ENCODE results near the gene HHIPL2. TPM values are rescaled to one million over a fixed set of nuclear protein-coding genes. Genes with fewer than 3 reads are reported as not detected.
A peak's percentile ranks its signal among the peaks of the same experiment; 100 is the strongest.

HHIPL2 gene
- total RNA-seq, 1 experiment from 2014 or later = 14.0 TPM

DNA sequence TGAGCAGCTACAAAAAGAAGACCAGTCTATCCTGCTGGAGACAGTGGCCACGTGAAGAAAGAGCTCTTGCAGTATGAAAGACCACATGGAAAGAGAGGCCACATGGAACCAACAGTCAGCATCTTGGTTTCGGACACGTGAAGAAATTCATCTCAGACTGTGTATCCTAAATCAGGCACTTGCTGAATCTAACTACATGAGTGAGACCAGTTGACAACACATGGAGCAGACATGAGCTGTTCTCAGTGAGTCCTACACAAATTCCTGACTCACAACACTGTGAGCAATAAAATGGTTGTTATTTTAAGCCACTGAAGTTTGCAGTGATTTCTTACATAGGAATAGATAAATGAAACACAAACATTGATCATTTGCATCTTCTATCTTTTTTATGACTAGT is 44.3 kb upstream of the HHIPL2 start:
- Histone ChIP-seq H3K9me3 (ENCODE audit: insufficient read depth, low read depth) (0 out of 2 replicates have a peak, but pooled peaks cover 3% of the 10 kb centered on the region), H3K4me1 (replicated peaks; ENCODE audit: insufficient read depth) (peaks cover 22% of the 10 kb centered on the region; the same call in 1 of the 2 replicates), H3K27ac (no peak overlapping the region), H3K9me2 (ENCODE audit: insufficient read depth) (no peaks in the 10 kb centered on the region), H3K4me2 (no peak overlapping the region), H3F3A (ENCODE audit: insufficient read depth, low read depth) (no peaks in the 10 kb centered on the region; the same call in 1 of the 2 replicates), H3K36me3 (ENCODE audit: low read depth) (peaks cover 6% of the 10 kb centered on the region; the same call in 1 of the 2 replicates), H2AFZ (no peak overlapping the region), H3K4me3 (no peak overlapping the region), H3K79me2 (ENCODE audit: low read depth) (peaks cover 30% of the 10 kb centered on the region), H4K20me1 (ENCODE audit: insufficient read depth) (no peaks in the 10 kb centered on the region), H3K27me3 (ENCODE audit: insufficient read depth, low read depth) (no peaks in the 10 kb centered on the region)
- ChIA-PET CTCF (interaction anchor here (0.6 kb wide), 1 partner anchor 129 kb away, joined by 3 read pairs; no protein-coding TSS in a partner anchor), POLR2A (ENCODE audit: unreplicated experiment) (no interaction called here)
- no peak for DNase-seq
- no peak for TF ChIP-seq EZH2 (IDR thresholded peaks at IDR 0.05; ENCODE audit: low read depth)
- TF ChIP-seq, protein P1, sequence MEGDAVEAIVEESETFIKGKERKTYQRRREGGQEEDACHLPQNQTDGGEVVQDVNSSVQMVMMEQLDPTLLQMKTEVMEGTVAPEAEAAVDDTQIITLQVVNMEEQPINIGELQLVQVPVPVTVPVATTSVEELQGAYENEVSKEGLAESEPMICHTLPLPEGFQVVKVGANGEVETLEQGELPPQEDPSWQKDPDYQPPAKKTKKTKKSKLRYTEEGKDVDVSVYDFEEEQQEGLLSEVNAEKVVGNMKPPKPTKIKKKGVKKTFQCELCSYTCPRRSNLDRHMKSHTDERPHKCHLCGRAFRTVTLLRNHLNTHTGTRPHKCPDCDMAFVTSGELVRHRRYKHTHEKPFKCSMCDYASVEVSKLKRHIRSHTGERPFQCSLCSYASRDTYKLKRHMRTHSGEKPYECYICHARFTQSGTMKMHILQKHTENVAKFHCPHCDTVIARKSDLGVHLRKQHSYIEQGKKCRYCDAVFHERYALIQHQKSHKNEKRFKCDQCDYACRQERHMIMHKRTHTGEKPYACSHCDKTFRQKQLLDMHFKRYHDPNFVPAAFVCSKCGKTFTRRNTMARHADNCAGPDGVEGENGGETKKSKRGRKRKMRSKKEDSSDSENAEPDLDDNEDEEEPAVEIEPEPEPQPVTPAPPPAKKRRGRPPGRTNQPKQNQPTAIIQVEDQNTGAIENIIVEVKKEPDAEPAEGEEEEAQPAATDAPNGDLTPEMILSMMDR (conservative IDR thresholded peaks at IDR 0.05) = no peak
- intact Hi-C loops (cut with micrococcal nuclease; ENCODE audit: unreplicated experiment) = no loop called here
- no TSS peak for BruUV-seq (replicated peaks)

DNA sequence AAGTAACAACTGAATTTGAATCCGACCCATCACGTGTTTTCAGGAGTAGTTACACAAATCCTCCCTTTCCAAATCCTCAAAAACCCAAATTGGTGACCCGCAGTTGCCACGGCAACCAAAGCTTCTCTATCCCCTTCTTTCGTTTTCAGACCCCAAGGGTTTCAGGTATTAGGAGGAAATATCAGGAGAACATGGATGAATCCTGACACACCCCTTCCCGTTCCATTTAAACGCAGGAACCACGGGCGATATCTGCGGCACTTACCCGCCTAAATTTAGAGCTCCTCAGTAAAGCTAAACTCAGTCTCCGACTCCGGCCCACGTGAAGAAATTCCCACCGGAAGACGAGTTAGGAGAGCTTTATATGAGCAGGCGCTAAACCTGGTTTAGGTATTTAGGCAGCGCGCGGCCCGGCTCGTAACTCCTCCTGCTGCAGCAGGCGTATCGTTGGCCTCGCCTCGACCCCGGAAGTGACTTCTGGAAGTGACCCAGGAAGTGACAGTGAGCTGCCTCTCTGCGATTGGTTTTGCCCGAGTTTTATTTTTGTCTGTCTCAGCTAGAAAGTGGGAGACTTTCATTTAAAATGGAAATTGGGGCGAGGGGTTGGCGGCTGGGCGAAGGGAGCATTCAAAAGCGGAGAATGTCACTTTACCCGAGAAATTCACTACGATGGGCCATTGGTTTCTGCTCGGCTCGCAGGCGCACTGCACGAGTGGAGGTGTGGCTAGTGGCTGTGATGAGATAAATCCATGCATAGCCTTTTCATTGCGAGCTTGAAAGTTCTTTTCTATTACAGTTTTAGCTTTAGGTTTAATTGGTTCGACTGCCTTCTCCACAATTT is 41.8 kb upstream of the HHIPL2 start, which contains the start of gene TAF1A:
TSS of gene TAF1A (minus strand) at position 472 of the 841 bp plus-strand sequence.
- peaks cover 26% of the 10 kb centered on the region for H3K36me3 ChIP-seq (ENCODE audit: low read depth)
- DNase-seq = peak; percentile 83 to 85
- ChIA-PET CTCF (interaction anchor here (0.6 to 1.2 kb wide), 2 partner anchors 45 to 1117 kb away, joined by 6 read pairs; no protein-coding TSS in a partner anchor), POLR2A (ENCODE audit: unreplicated experiment) (interaction anchor here (0.6 kb wide), 6 partner anchors 26 to 1255 kb away, joined by 3 to 6 read pairs (median 4); no protein-coding TSS in a partner anchor)
- 0 out of 2 replicates have a peak, but pooled peaks cover 3% of the 10 kb centered on the region for H3K9me3 ChIP-seq (ENCODE audit: insufficient read depth, low read depth)
- H3F3A ChIP-seq (ENCODE audit: insufficient read depth, low read depth) = no peaks in the 10 kb centered on the region; the same call in none of the 2 replicates
- H3K27ac ChIP-seq = peak within 1 kb of the TSS; percentile 77
- peaks cover 36% of the 10 kb centered on the region; the same call in 1 of the 2 replicates for H3K4me1 ChIP-seq (replicated peaks; ENCODE audit: insufficient read depth)
- peak within 1 kb of the TSS; percentile 85 for H3K4me3 ChIP-seq
- no peaks in the 10 kb centered on the region for H4K20me1 ChIP-seq (ENCODE audit: insufficient read depth)
- peak within 1 kb of the TSS; percentile 95 for H2AFZ ChIP-seq
- no peaks in the 10 kb centered on the region for H3K27me3 ChIP-seq (ENCODE audit: insufficient read depth, low read depth)
- H3K9me2 ChIP-seq (ENCODE audit: insufficient read depth) = no peaks in the 10 kb centered on the region
- intact Hi-C loops (cut with micrococcal nuclease; ENCODE audit: unreplicated experiment) = loop anchor here (2.0 kb wide), 1 partner anchor 27 kb away; no protein-coding TSS in a partner anchor
- H3K4me2 ChIP-seq = peak within 1 kb of the TSS; percentile 80
- TSS peak; percentile 77 for BruUV-seq (replicated peaks)
- H3K79me2 ChIP-seq (ENCODE audit: low read depth) = peaks cover 55% of the 10 kb centered on the region
- TF ChIP-seq, protein P1 (conservative IDR thresholded peaks at IDR 0.05) = no peak
- TF ChIP-seq EZH2 (IDR thresholded peaks at IDR 0.05; ENCODE audit: low read depth) = no peak

DNA sequence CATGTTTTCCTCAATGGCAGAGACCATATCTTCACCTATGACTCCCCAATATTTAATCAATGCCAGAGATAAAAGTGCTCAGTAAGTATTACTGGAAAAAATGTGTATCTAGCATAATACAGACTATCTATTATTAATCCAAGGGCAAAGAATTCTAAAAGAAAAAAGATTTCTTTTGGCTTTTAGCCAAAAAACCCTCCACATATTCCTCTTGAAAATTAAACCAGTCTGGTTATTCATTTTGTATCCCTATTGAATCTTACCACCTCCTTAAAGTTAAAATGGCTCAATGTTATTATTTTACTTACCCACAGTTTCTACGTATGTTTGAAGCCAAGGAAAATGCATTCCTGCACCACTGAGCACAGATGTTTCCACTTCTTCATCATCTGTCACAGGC is 40.2 kb upstream of the HHIPL2 start:
- H3K27me3 ChIP-seq (ENCODE audit: insufficient read depth, low read depth) = no peaks in the 10 kb centered on the region
- H3F3A ChIP-seq (ENCODE audit: insufficient read depth, low read depth) = peaks cover 4% of the 10 kb centered on the region
- POLR2A ChIA-PET (ENCODE audit: unreplicated experiment) = no interaction called here
- no peak for DNase-seq
- H3K9me3 ChIP-seq (ENCODE audit: insufficient read depth, low read depth) = no peaks in the 10 kb centered on the region
- TF ChIP-seq EZH2 (IDR thresholded peaks at IDR 0.05; ENCODE audit: low read depth) = no peak
- TF ChIP-seq, protein P1 (conservative IDR thresholded peaks at IDR 0.05) = no peak
- no peaks in the 10 kb centered on the region for H4K20me1 ChIP-seq (ENCODE audit: insufficient read depth)
- CTCF ChIA-PET = no interaction called here
- peak overlapping the region; percentile 85; the same call in 1 of the 2 replicates for H3K4me3 ChIP-seq
- H3K4me2 ChIP-seq = peak overlapping the region; percentile 80
- peaks cover 66% of the 10 kb centered on the region for H3K79me2 ChIP-seq (ENCODE audit: low read depth)
- no peak overlapping the region for H3K27ac ChIP-seq
- no TSS peak for BruUV-seq (replicated peaks)
- no peaks in the 10 kb centered on the region for H3K9me2 ChIP-seq (ENCODE audit: insufficient read depth)
- intact Hi-C loops (cut with micrococcal nuclease; ENCODE audit: unreplicated experiment) = loop anchor here (2.0 kb wide), 1 partner anchor 29 kb away; no protein-coding TSS in a partner anchor
- H3K36me3 ChIP-seq (ENCODE audit: low read depth) = peaks cover 40% of the 10 kb centered on the region
- H3K4me1 ChIP-seq (replicated peaks; ENCODE audit: insufficient read depth) = peaks cover 36% of the 10 kb centered on the region; the same call in 1 of the 2 replicates
- H2AFZ ChIP-seq = no peak overlapping the region

Measured in PC-9 (cell line).